BJ (cell line): ENCODE measurements around the gene ELOVL5. TPM values are rescaled to one million over a fixed set of nuclear protein-coding genes. Genes with fewer than 3 reads are reported as not detected.

Source experiments
- CTCF ChIA-PET: fragments of 350-600 bp; formaldehyde crosslinking; extraction: SDS; loops from one replicate; lab custom pipeline; 2021; ENCODE audit warnings: antibody characterized with exemption, inconsistent platforms; lab: Yijun Ruan, JAX
- POLR2A ChIA-PET: fragments of 300-600 bp; sonication (Branson Sonifier 250); formaldehyde crosslinking; extraction: SDS; loops from one replicate; lab custom pipeline; 2021; ENCODE audit warnings: antibody characterized with exemption; lab: Charles Lee
- DNase-seq: peaks from one replicate; pipeline ENCODE4 v3.0.0-alpha.2; 2011; ENCODE audit warnings: low read depth
- H3K27me3 ChIP-seq: 2 replicates; pipeline ENCODE4 v1.6.0; 2011; ENCODE audit warnings: low read length; ENCODE audit not compliant: control insufficient read depth, insufficient read depth
- H3K36me3 ChIP-seq: 2 replicates; pipeline ENCODE4 v1.5.1; 2011; ENCODE audit warnings: low read length; ENCODE audit not compliant: control insufficient read depth, insufficient read depth
- H3K4me3 ChIP-seq: 2 replicates; pipeline ENCODE4 v1.5.1; 2011; ENCODE audit warnings: low read depth, mild to moderate bottlenecking, control low read depth, low read length
- polyA plus RNA-seq: library from polyadenylated mRNA; depleted of rRNA; stranded (reverse); fragments of >200 nt; gene quantifications from 2 replicates; pipeline ENCODE4 v1.2.3, GENCODE V29; 2011
- TF ChIP-seq, protein P1 (sequence below): IDR thresholded peaks from 2 replicates; pipeline ENCODE4 v1.5.1; 2011; ENCODE audit warnings: low read depth, mild to moderate bottlenecking, control low read depth, inconsistent platforms, low read length, moderate library complexity; ENCODE audit not compliant: insufficient read depth

The ELOVL5 gene
- polyA plus RNA-seq, 1 experiment, result 88.5 TPM

GRCh38 chr6:53338304-53338703 is 10.4 kb downstream of the ELOVL5 start:
- H3K4me3 ChIP-seq, result no peak overlapping the region
- DNase-seq, result no peak
- TF ChIP-seq, protein P1, sequence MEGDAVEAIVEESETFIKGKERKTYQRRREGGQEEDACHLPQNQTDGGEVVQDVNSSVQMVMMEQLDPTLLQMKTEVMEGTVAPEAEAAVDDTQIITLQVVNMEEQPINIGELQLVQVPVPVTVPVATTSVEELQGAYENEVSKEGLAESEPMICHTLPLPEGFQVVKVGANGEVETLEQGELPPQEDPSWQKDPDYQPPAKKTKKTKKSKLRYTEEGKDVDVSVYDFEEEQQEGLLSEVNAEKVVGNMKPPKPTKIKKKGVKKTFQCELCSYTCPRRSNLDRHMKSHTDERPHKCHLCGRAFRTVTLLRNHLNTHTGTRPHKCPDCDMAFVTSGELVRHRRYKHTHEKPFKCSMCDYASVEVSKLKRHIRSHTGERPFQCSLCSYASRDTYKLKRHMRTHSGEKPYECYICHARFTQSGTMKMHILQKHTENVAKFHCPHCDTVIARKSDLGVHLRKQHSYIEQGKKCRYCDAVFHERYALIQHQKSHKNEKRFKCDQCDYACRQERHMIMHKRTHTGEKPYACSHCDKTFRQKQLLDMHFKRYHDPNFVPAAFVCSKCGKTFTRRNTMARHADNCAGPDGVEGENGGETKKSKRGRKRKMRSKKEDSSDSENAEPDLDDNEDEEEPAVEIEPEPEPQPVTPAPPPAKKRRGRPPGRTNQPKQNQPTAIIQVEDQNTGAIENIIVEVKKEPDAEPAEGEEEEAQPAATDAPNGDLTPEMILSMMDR, result no peak
- CTCF ChIA-PET, result no interaction called here
- H3K36me3 ChIP-seq, result no peaks in the 10 kb centered on the region; the same call in 1 of the 2 replicates
- no peaks in the 10 kb centered on the region for H3K27me3 ChIP-seq
- POLR2A ChIA-PET, result no interaction called here

DNA sequence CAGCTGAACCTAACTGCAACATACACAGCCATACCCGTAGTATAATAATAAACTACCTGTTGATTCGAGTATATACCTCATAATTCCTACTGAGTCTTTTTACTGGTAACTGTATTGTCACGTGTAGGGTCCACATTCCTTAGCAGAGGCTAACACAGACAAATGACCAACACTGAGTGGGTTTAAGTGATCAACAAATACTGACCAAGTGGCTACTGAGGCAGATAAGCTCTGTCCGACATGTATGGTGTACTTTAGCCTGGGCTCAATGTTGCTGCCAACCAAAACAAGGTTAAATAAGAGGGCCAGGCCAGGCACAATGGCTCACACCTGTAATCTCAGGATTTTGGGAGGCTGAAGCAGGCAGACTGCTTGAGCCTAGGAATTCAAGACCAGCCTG is 12.7 kb downstream of the ELOVL5 start:
- Histone ChIP-seq H3K27me3 (no peaks in the 10 kb centered on the region), H3K36me3 (no peaks in the 10 kb centered on the region; the same call in 1 of the 2 replicates), H3K4me3 (no peak overlapping the region)
- POLR2A ChIA-PET, result no interaction called here
- TF ChIP-seq, protein P1, result no peak
- CTCF ChIA-PET, result no interaction called here
- DNase-seq, result no peak

- ChIA-PET POLR2A (no interaction called here), CTCF (no interaction called here)
- DNase-seq, result no peak
- no peak overlapping the region for H3K4me3 ChIP-seq
- H3K36me3 ChIP-seq, result no peaks in the 10 kb centered on the region; the same call in 1 of the 2 replicates
- TF ChIP-seq, protein P1, result no peak
- no peaks in the 10 kb centered on the region for H3K27me3 ChIP-seq
These were observed 13.3 kb downstream of the ELOVL5 start for GRCh38 chr6:53335224-53335994.

DNA sequence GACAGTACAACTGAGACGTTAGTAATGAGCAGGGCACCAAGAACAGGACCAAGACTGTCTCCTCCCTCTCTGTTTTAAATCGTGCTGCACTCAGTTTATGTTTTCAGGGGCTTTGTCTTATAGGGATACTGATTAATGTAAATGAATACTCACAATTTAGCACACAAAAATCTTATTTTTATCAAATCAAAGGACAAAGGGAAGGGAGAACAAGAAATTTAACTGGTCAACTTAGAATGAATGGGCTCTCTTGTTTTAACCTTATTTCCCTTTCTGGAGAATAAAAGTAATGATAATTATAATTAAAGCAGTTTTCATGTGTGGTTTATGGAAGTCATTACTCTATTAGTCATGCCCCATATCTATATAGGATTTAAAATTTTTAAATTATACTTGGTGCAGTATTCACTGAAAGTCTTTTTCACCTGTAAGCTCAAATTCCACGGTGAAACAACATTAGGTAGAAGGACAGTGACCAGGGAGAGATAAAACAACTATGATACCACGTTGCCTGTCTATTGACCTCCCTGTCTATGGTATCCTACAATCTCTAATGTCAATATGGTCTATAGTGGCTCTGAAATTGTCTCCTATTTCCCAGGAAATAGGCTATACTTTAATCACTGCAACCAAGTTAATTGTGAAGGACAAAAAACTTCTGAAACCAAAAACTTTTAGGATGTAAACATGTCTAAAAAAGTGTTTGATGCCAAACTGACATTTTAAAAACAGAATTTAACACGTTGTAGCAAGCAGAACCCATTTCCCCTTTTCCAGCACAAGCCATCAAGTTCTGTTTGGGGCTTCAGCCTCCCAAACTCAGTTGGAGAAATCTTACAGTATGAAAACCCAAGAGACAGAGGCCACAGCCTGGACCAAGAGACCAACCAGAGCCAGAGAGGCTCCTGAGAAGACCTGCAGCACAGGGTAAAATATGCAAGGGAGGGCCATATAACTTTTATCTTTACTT is 15.0 kb downstream of the ELOVL5 start:
- no peak for DNase-seq
- Histone ChIP-seq H3K27me3 (no peaks in the 10 kb centered on the region), H3K4me3 (no peak overlapping the region), H3K36me3 (no peaks in the 10 kb centered on the region; the same call in 1 of the 2 replicates)
- TF ChIP-seq, protein P1, result no peak
- ChIA-PET CTCF (no interaction called here), POLR2A (no interaction called here)

GRCh38 chr6:53331678-53332077 is 17.1 kb downstream of the ELOVL5 start:
- no peak for DNase-seq
- TF ChIP-seq, protein P1, result no peak
- Histone ChIP-seq H3K27me3 (no peaks in the 10 kb centered on the region), H3K4me3 (no peak overlapping the region), H3K36me3 (no peaks in the 10 kb centered on the region)
- CTCF ChIA-PET, result interaction anchor here (0.9 kb wide), 1 partner anchor 16 kb away, joined by 3 read pairs; no protein-coding TSS in a partner anchor
- POLR2A ChIA-PET, result no interaction called here
